Suprapubic skin (tissue), 4 donors: ENCODE measurements around the gene RDH14.

ENCODE experiments used
- POLR2A ChIP-seq, 2 donors: fragments of 450-650 bp; IDR thresholded peaks; one replicate each; pipeline ENCODE4 v1.6.1; 2017; ENCODE audit warnings: antibody characterized with exemption in 2 of 2, mild to moderate bottlenecking in 2 of 2, moderate library complexity in 2 of 2
- POLR2AphosphoS5 ChIP-seq, 3 donors: sonication (generic); formaldehyde crosslinking; IDR thresholded peaks; one replicate each; pipeline ENCODE4 v1.6.1; 2017; ENCODE audit warnings: antibody characterized with exemption in 3 of 3
- TF ChIP-seq, protein P1 (sequence below), 2 donors: fragments of 200-600 bp in 1 of 2; fragments of 450-650 bp in 1 of 2; sonication (generic) in 1 of 2; IDR thresholded peaks; one replicate each; pipeline ENCODE4 v1.5.1; 2016 to 2019; ENCODE audit warnings: antibody characterized with exemption in 2 of 2, mild to moderate bottlenecking in 1 of 2, moderate library complexity in 1 of 2

- no peak for TF ChIP-seq POLR2AphosphoS5 (IDR thresholded peaks at IDR 0.05)
- TF ChIP-seq, protein P1, sequence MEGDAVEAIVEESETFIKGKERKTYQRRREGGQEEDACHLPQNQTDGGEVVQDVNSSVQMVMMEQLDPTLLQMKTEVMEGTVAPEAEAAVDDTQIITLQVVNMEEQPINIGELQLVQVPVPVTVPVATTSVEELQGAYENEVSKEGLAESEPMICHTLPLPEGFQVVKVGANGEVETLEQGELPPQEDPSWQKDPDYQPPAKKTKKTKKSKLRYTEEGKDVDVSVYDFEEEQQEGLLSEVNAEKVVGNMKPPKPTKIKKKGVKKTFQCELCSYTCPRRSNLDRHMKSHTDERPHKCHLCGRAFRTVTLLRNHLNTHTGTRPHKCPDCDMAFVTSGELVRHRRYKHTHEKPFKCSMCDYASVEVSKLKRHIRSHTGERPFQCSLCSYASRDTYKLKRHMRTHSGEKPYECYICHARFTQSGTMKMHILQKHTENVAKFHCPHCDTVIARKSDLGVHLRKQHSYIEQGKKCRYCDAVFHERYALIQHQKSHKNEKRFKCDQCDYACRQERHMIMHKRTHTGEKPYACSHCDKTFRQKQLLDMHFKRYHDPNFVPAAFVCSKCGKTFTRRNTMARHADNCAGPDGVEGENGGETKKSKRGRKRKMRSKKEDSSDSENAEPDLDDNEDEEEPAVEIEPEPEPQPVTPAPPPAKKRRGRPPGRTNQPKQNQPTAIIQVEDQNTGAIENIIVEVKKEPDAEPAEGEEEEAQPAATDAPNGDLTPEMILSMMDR (IDR thresholded peaks at IDR 0.05): no peak
- no peak for TF ChIP-seq POLR2A (IDR thresholded peaks at IDR 0.05)
Measured at GRCh38 chr2:18527326-18527725, 33.1 kb downstream of the RDH14 start.
